ENCODE results near the gene SMCO4.

Gene SMCO4

DNA sequence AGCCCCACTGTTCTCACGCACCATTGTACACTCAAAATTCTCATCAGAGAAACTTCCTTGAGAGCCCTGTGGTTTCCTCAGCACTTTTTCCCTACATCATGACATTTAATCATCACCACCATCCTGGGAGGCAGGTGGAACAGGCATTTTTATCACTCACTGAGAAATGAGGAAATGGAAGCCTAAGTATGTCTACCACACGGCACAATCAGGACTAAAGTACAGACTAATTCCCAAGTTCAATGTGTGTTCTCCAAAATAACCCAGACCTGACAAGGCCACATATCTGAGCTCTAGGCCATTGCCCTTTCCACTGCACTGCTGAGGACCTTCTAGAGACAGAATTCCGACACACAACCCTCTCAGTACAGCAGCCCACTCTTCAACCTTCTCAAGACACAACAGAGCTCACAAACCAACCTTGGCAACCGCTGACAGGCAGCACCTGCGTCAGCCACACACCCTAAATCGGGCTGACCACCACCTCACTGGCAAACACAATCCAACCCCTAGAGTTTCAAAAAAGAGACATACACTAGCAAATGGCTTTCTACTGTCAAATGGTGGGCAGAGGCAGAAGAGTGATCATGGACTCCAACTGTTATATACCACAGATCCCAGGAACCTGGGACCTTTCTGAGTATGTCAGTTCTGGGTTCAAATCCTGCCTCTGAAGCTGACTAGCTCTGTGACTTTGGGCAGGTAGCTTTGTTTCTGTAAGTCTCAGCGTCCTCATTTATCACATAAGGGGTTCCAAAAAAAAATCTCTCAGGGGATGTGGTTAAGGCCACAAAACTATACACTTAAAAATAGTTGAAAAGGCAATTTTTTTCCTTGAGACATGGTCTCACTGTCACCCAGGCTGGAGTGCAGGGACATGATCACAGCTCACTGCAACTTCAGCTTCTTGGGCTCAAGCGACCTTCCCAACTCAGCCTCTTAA is 16.3 kb downstream of the SMCO4 start:
- DNase-seq, result no peak

DNA sequence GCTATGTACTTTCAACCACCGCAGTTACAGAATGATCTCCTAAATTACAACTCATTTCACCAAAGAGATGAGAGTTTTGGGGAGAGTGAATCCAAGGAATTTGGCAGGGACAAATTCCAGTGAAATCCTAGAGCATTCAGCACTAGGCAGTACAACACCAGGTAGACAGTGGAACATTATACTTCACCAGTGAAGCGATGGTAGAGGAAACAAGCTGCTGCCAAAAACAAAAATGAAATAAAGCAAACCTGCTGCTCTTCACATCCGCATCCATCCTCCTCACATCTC is 16.9 kb downstream of the SMCO4 start:
- DNase-seq, result no peak

DNA sequence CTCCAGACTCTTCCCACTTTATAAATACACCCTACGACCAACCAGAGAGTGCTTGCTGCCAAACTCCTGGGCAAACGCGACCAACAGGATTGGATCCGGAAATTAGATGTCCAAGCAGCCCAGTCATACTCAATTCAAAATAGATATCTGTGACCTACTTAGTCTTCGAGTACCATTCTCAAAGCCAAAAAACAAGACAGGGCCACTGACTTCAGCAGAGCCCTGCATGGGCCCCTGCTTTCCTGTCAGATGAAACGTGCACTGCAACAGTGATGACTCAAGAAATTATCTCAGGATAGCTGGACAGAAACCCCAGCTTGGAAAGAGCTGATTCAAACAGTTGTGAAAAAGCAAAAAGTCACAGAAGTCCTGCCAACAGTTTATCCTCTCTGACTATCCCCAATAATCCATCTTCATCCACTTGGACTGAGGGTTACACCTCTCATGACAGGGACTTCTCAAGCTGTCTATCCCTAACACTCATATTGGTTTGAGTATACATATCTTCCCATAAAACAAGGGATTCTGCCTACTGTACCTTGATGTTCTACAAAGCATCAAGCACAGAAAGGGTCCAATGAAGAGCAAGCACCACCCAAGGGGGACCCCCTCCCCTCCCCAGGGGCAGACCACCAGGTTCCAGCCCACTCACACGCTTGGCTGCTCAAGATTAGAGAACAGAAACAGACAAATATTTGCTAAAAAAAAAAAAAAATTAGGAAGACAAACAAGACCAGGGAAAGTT is 17.4 kb downstream of the SMCO4 start:
- DNase-seq, result no peak

DNA sequence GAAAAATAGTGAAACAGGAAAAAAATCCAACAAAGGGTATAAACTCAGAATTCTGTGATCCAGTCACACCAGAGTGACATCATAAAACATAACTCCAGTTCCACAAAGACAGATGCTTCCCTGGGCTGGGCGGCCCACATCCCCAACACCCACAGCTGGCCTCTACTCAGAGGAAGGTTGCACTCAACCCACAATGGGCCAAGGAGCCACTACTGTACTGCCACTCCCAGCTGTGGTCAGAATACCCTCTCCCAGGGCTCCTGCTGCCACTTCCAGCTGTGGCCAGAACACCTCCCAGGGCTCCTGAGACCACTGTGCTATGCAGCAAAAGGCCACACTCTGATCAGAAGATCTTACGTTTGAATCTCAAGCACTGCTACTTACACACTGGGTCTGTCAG is 18.3 kb downstream of the SMCO4 start:
- no peak for DNase-seq

DNA sequence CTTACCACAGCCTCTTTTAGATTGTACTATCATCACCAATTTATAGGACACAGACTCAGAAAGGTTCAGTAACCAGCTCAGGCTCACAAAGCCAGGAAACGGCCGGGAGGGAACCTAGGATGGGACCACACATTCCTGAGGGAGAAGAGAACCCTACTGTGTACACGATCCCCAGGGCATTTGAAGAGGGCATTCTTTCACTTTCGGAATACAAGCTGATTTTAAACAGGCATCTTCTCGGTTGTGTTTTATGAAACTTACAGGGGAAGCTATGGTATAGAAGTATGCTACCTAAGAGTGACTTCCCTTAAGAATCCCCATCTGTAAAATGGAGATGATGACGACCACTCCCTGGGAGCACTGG is 19.0 kb downstream of the SMCO4 start:
- DNase-seq, result no peak

DNA sequence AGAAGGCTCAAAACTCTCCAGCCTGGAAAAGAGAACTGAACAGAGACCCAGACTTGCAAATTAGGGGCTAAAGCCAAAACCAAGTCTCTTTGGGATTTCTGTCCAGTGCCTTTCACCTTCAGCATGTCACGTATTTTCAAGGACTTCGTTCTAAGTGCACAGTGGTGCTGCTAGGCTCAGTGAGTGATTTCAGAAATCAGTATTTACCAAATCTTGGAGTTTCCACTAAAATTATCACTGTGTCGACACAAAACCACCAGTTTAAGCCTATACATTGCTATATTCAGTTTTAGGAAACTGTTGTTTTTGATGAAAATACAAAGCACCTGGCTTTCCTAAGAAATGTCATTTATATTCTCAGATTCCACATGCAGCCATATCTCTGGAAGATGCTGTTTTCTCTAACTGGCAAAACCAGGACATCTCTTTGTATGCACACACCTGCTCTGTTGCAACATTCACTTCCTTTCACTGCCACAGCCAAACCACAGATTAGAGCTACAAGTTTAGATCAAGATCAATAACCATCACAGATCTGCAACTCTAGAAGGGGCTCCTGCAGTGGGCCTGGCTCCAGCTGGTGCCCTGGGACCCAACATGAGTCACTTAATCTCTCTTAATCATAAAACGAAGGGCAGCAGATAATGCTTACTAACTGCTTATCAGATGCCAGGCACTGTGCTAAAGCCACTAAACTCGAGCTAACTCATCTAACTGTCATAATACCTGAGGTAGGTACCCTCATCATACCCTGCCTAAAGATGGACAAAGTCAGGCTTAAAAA is 22.3 kb downstream of the SMCO4 start:
- peak; percentile 29 for DNase-seq

DNA sequence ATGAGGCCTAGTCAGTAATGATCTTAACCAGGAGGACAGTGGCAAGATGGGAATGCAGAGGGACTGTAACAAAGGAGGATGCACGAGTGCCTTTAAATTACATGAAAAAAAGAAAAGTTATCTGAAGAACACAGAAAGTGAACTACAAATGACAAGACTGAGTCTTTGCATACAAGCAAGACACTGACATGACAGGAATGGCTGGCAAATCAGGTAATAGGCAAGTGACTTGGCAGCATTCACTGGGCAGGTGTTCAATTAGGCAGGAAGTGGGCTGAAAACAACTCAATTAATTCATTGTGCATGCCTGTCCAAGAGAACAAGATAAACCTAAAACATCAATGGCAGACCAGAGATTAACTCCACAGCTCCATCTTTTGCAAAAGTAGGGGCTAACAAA is 24.0 kb downstream of the SMCO4 start:
- DNase-seq, result no peak

DNA sequence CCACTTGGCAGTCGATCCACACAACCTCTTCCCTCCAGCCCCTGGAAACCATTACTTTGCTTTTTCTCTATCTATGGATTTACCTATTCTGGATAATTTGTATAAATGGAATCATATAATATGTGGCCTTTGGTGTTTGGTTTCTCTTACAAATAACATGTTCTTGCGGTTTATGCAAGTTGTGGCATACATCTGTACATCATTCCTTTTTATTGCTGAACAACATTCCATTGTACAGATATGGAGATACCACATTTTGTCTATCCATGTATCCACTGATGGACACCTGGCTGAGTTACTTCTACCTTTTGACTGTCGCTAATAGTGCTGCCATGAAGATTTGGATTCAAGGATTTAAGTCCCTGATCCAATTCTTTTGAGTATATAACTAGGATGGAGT is 25.1 kb downstream of the SMCO4 start:
- DNase-seq, result no peak

DNA sequence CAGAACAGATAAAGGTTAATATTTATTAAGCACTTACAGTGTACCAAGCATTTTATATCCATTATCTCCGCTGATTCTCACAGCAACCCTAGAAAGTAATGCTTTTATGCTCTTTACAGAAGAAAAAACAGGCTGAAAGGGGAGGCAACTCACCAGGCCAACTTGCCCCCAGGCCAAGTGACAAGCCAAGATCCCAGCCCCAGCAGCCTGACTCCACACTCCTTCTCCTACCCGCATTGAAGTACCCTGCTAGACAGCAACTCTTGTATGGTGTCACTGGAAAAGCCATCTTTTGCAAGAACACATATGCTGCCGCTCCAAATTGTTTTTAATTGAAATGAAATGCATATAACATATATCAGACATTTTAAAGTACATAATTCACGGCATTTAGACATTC is 25.6 kb downstream of the SMCO4 start:
- DNase-seq, result no peak

DNA sequence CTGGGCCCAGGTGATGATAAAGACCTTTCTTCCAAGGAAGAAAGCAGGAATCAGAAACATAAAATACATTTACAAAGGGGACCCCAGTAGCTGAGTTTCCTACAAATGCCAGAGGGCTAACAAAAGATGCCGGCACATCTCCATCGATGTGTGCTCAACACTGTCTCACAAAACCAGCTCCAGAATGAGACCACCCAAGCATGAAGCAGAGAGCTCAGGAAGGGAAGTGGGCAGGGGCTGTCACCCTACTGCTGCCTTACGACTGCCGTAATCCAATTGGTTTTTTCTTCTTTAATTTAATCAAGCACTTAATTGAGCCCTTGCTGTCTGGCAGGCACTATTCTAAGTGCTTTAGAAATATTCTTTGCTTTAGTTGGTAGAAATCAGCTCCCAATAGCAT is 26.1 kb downstream of the SMCO4 start:
- no peak for DNase-seq

DNA sequence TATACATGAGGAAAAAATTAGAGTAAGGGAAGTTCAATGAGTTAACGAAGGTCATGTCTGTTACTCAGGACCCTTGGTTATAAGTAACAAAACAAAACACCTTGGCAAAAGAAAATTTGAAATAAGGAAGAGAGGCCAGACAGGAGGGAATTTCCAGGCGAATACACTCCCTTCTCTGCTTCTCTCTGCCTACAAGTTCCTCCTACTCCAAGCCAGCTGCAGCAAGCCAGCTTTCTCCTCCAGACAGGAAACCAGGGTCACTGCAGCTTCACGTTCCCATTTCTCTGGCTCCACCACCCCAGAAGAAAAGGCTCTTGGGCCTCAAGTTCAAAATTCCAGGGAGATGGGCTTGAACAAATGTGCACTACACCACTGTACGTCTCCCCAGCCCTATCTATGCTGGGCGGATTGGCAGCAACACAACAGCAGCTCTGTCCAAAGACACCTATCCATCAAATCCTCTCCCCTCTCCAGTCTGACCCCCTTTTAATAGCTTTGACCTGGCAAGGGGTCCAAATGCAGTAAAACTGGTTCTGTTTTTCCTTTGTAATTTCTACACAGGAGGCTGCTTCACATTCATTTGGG is 27.7 kb downstream of the SMCO4 start:
- no peak for DNase-seq

DNA sequence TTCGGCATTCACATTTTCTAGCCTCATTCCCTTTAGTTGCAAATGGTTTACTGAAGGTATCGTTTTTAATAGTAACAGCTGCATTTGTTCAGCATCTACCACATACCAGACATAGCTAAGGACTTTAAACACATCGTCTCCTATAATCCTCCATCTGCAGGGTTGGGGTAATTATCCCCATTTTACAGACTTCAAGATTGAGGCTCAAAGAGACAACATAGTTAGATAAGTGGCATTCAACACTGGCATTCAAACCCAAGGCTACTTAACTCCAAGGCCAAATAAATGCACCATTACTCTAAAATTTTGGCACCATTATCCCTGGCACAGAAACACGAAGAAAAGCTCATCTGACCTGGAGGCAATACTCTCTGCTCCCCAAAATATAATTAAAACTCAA is 28.5 kb downstream of the SMCO4 start:
- DNase-seq, result no peak

DNA sequence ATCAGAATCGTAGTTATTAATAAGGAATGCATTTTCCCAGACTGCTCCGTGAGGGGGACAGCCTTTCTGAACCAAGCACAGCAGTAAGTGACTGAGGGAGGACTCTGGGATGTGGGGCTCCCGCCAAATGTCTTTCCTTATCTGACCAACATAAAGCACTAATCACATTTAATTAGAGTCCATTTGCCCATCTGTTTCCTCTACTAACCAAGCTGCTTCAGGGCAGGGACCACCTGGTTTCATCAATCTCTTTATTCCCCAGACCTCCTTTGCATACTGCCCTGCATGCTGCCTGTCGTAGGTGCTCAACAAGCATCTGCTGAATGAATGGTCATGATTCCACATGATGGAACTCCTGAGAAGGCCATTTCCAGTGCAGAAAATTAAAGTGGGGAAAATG is 29.4 kb downstream of the SMCO4 start:
- no peak for DNase-seq

DNA sequence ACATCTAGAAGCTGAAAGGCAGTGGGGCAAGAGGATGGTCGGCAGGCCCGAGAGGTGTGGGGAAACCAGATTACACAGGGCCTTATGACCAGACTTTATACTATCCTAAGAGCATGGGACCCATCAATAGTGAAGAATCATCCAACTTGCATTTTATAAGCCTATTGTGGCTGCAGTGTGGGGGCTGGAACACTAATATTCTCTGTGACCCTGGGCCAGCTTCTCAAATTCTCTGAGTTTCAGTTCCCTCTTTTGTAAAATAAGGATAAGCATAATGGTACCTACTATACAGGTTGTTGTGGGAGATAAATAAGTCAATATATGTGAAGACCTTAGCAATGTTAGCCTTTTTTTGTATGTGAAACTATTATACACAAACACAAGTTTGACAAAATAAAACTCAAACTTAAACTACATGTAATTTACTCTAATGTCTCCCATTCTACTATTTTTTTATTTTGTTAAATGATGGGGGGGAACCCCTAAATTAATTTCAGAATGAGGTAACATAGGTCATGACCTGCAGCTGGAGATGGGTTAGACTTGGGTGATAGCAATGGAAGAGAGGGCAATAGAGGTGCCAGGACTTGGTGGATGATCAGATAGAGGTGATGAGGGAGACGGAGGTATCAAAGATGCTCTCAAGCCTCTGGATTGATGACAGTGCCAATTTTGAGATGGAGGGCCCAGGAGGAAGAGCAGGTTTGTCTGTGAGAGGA is 30.1 kb downstream of the SMCO4 start:
- no peak for DNase-seq

DNA sequence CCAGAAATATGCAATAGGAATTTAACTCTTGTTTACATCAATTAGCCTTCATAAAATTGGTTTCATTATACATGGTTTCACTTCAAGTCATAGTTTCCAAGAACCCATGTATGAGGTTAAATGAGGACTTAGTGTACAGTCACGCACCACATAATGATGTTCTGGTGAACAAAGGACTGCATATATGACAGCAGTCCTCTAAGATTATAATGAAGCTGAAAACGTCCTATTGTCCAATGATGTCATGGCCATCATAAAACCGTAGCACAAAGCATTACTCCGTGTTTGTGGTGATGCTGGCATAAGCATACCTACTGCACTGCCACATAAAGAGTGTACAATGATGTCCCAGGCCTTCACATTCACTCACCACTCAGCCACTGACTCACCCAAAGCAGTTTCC is 31.1 kb downstream of the SMCO4 start:
- no peak for DNase-seq

DNA sequence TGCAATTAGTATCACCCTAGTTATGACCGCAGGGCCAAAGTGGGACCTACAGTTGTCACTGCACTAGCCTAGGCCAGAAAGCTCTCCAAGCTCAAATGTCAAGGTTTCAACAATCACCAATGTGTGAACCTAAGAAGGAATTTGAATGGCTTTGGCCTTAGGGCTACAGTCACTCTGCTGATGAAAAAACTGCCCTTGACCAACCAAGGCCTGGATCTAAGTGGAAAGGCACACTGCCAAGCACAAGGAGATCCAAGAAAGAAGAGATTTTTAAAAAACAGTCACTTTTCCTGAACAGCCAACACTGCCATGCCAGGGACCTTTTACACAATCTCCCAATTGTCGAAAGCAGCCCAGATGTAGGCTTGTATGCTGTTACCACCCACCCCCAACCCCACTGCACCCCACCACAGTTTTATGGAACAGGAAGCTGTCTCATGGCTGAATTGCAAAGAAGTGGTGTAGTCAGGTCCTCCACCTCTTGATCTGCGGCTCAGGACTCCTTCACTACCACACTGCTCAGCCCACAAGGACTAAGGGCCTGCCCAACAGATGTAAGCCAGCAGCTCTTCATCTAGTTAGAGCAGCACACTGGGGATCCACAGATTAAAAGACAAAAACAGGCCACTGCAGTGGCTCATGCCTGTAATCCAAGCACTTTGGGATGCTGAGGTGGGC is 32.9 kb downstream of the SMCO4 start:
- DNase-seq, result no peak

DNA sequence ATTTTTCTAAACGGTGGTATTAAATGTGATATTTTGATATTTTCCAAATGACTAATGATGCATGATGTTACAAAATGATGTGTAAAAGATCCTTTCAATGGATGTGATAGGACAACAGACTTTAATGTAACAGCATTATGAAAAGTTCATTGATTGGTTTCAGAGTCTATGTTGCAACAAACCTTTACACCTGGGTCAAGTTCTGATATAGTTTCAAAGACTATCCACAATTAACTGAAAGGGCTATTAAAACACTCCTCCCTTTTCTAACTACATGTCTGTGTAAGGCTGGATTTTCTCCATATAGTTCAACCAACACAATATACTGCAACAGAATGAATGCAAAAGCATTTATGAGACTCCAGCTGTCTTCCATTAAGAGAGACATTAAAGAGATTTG is 35.7 kb downstream of the SMCO4 start:
- DNase-seq, result no peak

DNA sequence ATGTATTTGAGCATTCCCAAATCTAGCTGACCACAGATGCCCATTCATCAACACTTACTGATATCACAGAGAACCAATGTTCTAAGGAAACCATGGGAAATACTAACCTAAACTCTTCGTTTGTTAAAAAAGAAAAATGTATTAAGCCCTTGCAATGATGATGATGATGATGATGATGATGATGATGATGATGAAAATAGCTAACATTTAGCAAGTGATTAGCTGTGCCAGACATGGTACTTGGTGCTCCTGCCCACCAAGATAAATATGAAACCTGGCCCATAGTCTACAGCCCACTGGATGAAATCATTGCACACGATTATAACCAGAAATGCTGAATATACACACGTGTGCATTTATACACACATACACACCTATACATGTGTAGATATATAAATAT is 37.5 kb downstream of the SMCO4 start:
- no peak for DNase-seq

DNA sequence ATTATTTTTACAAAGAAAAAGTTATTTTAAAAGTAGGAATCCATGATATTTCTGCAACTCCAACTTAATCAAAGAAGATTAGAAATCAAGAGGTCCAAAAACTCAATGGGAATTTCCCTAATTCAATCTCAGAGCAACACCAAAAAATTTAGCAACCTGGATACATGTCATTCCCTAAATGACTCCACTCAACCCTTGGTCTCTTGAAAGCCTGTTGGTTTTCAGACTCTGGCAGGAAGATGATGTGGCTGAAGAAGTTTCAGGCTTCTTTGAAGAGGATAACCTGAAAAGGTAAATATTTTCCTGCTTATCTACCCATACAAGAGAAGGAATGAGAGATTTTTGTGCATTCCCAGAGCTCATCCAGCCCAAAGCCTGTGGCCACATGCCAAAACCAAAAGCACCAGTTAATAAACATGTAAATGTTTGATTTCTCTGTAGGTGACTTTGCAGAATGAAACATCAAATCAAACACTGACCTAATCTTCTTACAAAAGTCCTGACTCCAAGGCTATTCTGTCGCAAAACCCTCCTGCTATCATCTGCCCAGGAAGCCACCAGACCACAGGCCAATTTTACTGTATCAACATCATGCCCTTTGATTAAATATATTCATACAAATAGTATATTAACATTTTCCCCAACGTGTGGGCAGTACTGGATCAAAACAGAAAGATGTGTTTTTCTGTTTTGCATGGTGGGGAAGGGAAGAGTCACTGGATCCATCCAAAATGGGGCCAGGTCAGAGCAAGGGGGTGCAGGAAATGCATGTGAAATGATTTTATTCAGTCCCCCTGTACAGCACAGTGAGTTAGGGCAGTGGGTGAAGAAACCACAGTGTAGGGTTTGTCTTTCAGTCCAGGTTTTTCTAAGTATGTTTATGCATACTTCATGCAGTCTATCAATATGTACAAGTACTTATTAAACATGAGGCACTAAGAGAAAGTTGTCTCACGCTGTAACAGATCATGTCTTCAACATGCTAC is 38.8 kb downstream of the SMCO4 start:
- DNase-seq, result no peak

DNA sequence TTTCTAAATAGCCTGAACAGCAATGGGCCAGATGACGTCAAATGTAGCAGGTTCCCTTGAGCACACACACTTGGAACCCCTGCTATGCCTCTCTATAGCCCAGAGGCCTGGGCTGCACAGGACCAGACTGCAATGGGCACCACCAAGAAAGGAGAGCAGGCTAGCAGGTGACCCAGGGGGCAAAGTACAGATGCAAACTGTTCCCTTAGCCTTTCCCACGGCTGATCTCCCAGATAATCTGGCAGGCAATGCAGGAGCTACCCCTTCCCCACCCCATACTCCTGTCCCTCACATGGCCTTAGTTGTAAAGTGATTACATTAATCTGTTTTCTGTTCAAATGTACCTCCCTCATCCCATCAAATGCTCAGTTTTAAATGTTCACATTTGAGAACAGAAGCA is 41.3 kb downstream of the SMCO4 start:
- no peak for DNase-seq

DNA sequence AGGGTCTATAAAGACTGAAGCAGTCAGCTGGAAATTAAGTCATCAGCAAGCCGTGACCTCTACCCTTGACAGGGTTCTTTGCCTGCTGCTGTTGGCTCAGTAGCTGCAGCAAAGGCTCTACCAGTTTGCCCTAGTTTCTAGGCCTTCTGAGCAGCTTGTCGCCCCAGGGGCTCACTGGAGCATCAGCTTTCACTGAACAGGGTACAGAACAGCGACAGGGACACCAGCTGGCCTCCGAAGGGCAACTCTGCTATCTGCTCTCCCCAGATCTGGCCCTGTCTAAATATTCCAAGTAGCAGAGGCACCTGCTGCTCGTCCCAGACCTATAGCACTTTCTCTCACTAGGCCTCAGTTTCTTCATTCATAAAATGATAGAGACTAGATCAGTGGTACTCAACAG is 42.4 kb downstream of the SMCO4 start:
- DNase-seq, result no peak
